GM21447 (cell line): Measurements from ENCODE around the gene IQSEC1.

Source experiments
- ATAC-seq: cut with Tn5 transposase; IDR thresholded peaks from one replicate; pipeline ENCODE4 v1.9.1; 2021; ENCODE audit not compliant: unreplicated experiment

Gene IQSEC1

GRCh38 chr3:12916159-12916558 is 157.1 kb downstream of the IQSEC1 start:
- ATAC-seq, result peak; percentile 59

DNA sequence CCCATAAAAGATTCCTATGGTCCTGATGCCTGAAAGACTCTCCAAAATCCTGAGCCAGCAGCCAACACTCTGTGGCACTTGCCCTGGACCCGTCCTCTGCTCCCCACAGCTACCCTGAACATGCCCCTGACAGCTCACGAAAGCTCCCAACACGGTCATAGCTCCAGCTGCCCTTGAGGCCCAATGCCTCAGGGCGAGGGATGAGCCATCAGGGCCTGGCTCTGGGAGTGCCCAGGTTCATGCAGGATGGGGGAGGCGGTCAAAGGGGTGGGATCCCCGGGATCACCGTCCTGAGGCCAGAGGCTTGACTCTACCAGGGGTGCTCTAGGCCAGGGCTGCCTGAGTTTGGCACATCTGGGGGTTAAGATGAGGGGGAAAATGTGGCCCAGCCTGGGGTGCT is 159.1 kb downstream of the IQSEC1 start:
- no peak for ATAC-seq

GRCh38 chr3:12911881-12912415 is 161.3 kb downstream of the IQSEC1 start:
- no peak for ATAC-seq

GRCh38 chr3:12910356-12911099 is 162.7 kb downstream of the IQSEC1 start:
- ATAC-seq, result no peak

- no peak for ATAC-seq
Observed at GRCh38 chr3:12909710-12910109, 163.5 kb downstream of the IQSEC1 start.

DNA sequence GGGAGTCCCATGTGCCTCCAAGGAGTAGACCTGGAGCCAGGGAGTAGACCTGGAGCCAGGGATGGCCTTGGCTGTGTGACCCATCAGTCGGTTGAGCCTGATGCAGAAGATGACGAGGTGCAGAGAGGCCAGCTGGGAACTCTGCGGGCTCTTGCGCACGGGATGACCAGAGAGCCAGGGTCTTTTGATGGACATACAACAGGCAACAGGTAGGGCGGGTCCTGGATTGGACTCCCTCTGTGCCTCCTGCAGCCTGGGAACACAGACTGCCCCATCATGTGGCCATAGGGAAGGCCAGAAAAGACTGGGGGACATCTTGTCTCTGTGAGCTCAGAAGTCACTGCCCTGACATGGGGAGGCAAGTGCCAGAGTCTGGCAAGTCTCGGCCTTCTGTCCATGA is 164.4 kb downstream of the IQSEC1 start:
- no peak for ATAC-seq

- no peak for ATAC-seq
Observed at GRCh38 chr3:12908136-12908730, 165.0 kb downstream of the IQSEC1 start.

DNA sequence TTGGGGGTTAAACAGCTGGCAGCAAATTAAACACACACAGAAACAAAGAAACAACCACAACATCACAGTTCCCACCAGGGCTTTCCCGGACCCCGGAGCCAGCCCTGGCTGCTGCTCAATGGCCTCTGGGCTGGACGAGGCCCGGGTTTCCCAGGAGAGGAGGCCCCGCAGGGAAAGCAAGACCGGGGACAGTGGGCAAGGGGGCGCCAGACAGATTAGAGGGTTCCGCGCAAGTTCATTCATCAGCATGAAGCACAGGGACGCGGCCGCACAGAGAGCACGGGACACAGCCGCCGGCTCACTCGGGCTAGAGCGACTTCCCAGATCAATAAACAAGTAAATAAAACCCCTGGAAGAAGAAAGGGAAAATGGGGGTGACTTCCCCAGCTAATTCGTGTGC is 165.5 kb downstream of the IQSEC1 start:
- ATAC-seq, result no peak

- no peak for ATAC-seq
Observed at GRCh38 chr3:12907296-12907695, 165.9 kb downstream of the IQSEC1 start.

DNA sequence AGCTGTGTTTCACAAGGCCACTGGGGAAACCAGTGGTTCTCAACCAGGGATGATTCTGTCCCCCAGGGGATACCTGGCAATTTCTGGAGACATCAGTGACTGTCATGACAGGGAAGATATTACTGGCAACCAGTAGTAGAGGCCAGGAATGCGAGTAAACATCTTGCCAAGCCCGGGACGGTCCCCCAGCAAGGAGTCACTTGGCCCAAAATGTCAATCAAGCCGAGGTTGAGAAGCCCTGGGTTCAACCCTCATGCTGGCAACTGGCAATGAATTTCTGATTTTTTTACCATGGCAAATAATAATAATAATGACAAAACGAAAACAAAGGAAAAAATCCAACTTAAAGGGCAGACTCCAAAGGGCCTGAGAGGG is 166.3 kb downstream of the IQSEC1 start:
- no peak for ATAC-seq

- no peak for ATAC-seq
Observed at GRCh38 chr3:12906141-12906915, 166.9 kb downstream of the IQSEC1 start.

- no peak for ATAC-seq
Observed at GRCh38 chr3:12905316-12906071, 167.7 kb downstream of the IQSEC1 start.

DNA sequence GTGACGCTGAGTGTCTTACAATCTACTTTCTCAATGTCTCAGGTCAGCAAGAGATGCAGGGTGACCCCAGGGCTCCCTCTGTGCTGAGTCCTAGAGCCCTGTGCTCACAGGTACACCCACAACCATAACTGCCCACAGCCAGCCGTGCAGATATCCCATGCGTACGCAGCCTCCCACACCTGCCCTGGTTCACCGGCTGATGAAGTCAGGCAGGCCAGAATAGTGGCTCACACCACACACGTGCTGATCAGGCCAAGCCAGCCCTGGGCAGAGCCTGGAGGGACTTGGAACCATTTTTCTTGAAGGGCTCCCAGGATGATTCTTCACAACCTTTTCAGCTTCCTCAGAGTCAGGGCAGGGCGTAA is 168.3 kb downstream of the IQSEC1 start:
- no peak for ATAC-seq

DNA sequence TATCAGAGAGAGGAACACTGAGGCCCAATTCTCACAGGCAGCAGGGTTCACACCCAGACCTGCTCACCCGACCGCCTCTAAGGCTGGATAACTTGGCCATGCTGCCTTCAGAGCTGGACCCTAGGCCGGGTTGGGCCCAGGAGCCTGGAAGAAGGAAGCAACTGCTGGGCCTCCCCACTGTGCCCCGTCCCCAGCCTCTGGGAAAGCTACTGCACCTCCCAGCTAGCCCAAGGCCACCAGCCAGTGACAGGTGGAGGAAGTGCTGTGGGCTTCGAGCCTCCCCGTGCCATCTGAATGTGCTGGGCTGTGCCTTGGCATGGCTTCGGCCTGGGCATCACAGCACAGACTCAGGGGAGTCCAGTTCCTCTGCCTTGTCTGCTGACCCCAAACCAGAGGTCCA is 169.3 kb downstream of the IQSEC1 start:
- no peak for ATAC-seq

DNA sequence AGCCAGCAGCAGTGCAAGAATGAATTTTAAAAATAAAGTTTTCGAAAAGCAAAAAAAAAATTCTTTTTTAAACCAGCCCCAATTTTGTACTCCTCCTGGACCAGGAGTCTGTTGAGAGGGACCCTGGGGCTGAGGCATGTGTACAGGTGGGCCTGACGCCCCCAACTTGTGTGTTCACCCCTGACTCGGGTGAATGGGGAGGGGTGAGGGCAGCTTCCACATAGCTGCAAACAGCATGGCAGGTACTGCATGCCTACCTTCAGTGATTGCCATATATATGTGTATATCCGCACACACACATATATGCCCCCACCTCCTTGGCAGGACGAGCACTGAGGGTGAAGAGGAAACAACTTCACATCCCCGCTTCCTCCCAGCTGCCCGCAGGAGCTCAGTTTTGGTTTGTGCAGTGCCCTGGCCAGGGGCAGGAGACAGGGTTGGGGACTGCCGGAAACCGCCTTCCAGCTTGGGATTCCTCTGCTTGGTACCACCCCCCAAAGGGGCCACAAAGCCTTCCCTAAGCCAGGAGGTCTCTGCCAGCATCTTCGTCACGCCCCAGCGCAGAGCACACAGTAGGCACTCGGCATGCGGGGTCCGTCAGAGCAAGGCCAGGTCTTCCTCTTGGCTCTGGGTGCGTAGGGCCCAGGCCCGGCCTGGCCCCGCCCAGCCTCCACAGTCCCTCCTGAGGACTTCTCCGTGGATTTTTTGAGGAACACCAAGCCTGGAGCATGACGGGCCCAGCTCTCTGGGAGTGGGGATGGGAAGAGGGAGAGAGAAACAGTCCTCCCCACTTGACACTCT is 170.0 kb downstream of the IQSEC1 start:
- no peak for ATAC-seq

- ATAC-seq, result no peak
Observed at GRCh38 chr3:12902181-12902999, 170.8 kb downstream of the IQSEC1 start.

- ATAC-seq, result no peak
Observed at GRCh38 chr3:12901623-12902045, 171.6 kb downstream of the IQSEC1 start.

- no peak for ATAC-seq
Observed at GRCh38 chr3:12900885-12901411, 172.3 kb downstream of the IQSEC1 start.
